SK-N-SH (cell line): ENCODE results near the gene CHL1.

Experiments used
- EP300 ChIP-seq, 2 experiments: IDR thresholded peaks; 2 replicates each; pipeline versions ENCODE4 v1.4.0 to v1.6.1; 2012; ENCODE audit warnings: borderline replicate concordance in 1 of 2, low read depth in 1 of 2, low read length in 1 of 2
- EZH2phosphoT487 ChIP-seq: fragments of 200-600 bp; sonication (generic); IDR thresholded peaks from 2 replicates; pipeline ENCODE4 v1.6.1; 2017; ENCODE audit warnings: low read depth, mixed run types, mild to moderate bottlenecking, antibody characterized with exemption, moderate library complexity, borderline replicate concordance
- FOSL2 ChIP-seq: IDR thresholded peaks from 2 replicates; pipeline ENCODE4 v1.4.0; 2012; ENCODE audit warnings: low read depth, mild to moderate bottlenecking, moderate library complexity, borderline replicate concordance
- FOXM1 ChIP-seq: IDR thresholded peaks from 2 replicates; pipeline ENCODE4 v1.4.0; 2012; ENCODE audit warnings: low read depth, mild to moderate bottlenecking
- GATA2 ChIP-seq: sonication (generic); formaldehyde crosslinking; IDR thresholded peaks from 2 replicates; pipeline ENCODE4 v1.5.0; 2020; ENCODE audit warnings: mild to moderate bottlenecking, missing genetic modification reagents
- MAX ChIP-seq: IDR thresholded peaks from 2 replicates; pipeline ENCODE4 v1.4.0; 2012; ENCODE audit warnings: low read depth
- MEF2A ChIP-seq: IDR thresholded peaks from 2 replicates; pipeline ENCODE4 v1.4.0; 2012; ENCODE audit warnings: low read depth, borderline replicate concordance
- NFIC ChIP-seq: IDR thresholded peaks from 2 replicates; pipeline ENCODE4 v1.4.0; 2012; ENCODE audit warnings: borderline replicate concordance
- PBX3 ChIP-seq: IDR thresholded peaks from 2 replicates; pipeline ENCODE4; 2012
- POLR2AphosphoS5 ChIP-seq: IDR thresholded peaks from 2 replicates; pipeline ENCODE4 v1.6.1; 2012; ENCODE audit warnings: low read depth, low read length
- RXRA ChIP-seq: IDR thresholded peaks from 2 replicates; pipeline ENCODE4 v1.4.0; 2012; ENCODE audit warnings: low read depth, mild to moderate bottlenecking, borderline replicate concordance
- TAF1 ChIP-seq: IDR thresholded peaks from 2 replicates; pipeline ENCODE4 v1.6.1; 2012; ENCODE audit warnings: low read depth, mild to moderate bottlenecking, low read length, moderate library complexity, borderline replicate concordance
- TCF12 ChIP-seq: IDR thresholded peaks from 2 replicates; pipeline ENCODE4 v1.4.0; 2012
- TF ChIP-seq, protein P1 (sequence below): fragments of 200-600 bp; sonication (generic); IDR thresholded peaks from 2 replicates; pipeline ENCODE4 v1.6.1; 2017; ENCODE audit warnings: antibody characterized with exemption, mild to moderate bottlenecking, moderate library complexity

GRCh38 chr3:312160-312733 is 115.7 kb downstream of the CHL1 start:
- TF ChIP-seq, protein P1, sequence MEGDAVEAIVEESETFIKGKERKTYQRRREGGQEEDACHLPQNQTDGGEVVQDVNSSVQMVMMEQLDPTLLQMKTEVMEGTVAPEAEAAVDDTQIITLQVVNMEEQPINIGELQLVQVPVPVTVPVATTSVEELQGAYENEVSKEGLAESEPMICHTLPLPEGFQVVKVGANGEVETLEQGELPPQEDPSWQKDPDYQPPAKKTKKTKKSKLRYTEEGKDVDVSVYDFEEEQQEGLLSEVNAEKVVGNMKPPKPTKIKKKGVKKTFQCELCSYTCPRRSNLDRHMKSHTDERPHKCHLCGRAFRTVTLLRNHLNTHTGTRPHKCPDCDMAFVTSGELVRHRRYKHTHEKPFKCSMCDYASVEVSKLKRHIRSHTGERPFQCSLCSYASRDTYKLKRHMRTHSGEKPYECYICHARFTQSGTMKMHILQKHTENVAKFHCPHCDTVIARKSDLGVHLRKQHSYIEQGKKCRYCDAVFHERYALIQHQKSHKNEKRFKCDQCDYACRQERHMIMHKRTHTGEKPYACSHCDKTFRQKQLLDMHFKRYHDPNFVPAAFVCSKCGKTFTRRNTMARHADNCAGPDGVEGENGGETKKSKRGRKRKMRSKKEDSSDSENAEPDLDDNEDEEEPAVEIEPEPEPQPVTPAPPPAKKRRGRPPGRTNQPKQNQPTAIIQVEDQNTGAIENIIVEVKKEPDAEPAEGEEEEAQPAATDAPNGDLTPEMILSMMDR: no peak
- TF ChIP-seq TAF1 (no peak), EP300 (IDR thresholded peaks at IDR 0.05; ENCODE audit: borderline replicate concordance in 1 of 2, low read depth in 1 of 2, low read length in 1 of 2) (no peak), MAX (no peak), GATA2 (CRISPR knock-in tag) (no peak), PBX3 (no peak), EZH2phosphoT487 (no peak), MEF2A (no peak), NFIC (no peak), RXRA (no peak), FOSL2 (no peak), TCF12 (no peak), FOXM1 (no peak), POLR2AphosphoS5 (no peak)
